Neural cell (in vitro differentiated cells): Measurements from ENCODE around the gene OBSCN. TPM values are rescaled to one million over a fixed set of nuclear protein-coding genes. Genes with fewer than 3 reads are reported as not detected.

Experiments used
- H2AFZ ChIP-seq: fragments of 200-600, 300-800 bp; sonication (generic), shearing (Covaris generic); 2 replicates; pipeline ENCODE4 v1.6.0; 2014; ENCODE audit warnings: low read depth, mild to moderate bottlenecking, antibody characterized with exemption, low read length, moderate library complexity
- H3F3A ChIP-seq: fragments of 200-600 bp; shearing (Covaris generic); 2 replicates; pipeline ENCODE4 v1.6.1; 2016; ENCODE audit warnings: mild to moderate bottlenecking, moderate library complexity, mixed read lengths, antibody characterized with exemption, low read length; ENCODE audit not compliant: insufficient read depth, poor library complexity, severe bottlenecking
- H3K27ac ChIP-seq: fragments of 200-600, 300-800 bp; sonication (generic), shearing (Covaris generic); 2 replicates; pipeline ENCODE4 v1.5.1; 2014; ENCODE audit warnings: mild to moderate bottlenecking, low read length, moderate library complexity
- H3K27me3 ChIP-seq: fragments of 300-800, 200-600 bp; sonication (generic), shearing (Covaris generic); 2 replicates; pipeline ENCODE4 v1.6.0; 2014; ENCODE audit warnings: mild to moderate bottlenecking, low read depth, low read length, moderate library complexity; ENCODE audit not compliant: insufficient read depth
- H3K36me3 ChIP-seq: fragments of 300-800, 200-600 bp; sonication (generic), shearing (Covaris generic); 2 replicates; pipeline ENCODE4 v1.5.1; 2014; ENCODE audit warnings: mild to moderate bottlenecking, antibody characterized with exemption, low read length, moderate library complexity; ENCODE audit not compliant: insufficient read depth
- H3K4me2 ChIP-seq: fragments of 300-800, 200-600 bp; sonication (generic), shearing (Covaris generic); 2 replicates; pipeline ENCODE4 v1.6.0; 2014; ENCODE audit warnings: mild to moderate bottlenecking, low read length
- H3K4me3 ChIP-seq: fragments of 300-800, 200-600 bp; sonication (generic), shearing (Covaris generic); 2 replicates; pipeline ENCODE4 v1.5.1; 2014; ENCODE audit warnings: mild to moderate bottlenecking, low read length, moderate library complexity
- H3K79me2 ChIP-seq: fragments of 200-600 bp; shearing (Covaris generic); replicated peaks from 2 replicates; pipeline ENCODE4 v1.6.0; 2014; ENCODE audit warnings: mild to moderate bottlenecking, low read length, moderate library complexity; ENCODE audit not compliant: insufficient read depth
- H3K9ac ChIP-seq: fragments of 300-800, 200-600 bp; sonication (generic), shearing (Covaris generic); 2 replicates; pipeline ENCODE4 v1.6.1; 2016; ENCODE audit warnings: mild to moderate bottlenecking, low read length, mixed read lengths
- H3K9me2 ChIP-seq: fragments of 200-600 bp; shearing (Covaris generic); 2 replicates; pipeline ENCODE4 v1.6.1; 2016; ENCODE audit warnings: mild to moderate bottlenecking, low read length, mixed read lengths; ENCODE audit not compliant: insufficient read depth
- H3K9me3 ChIP-seq: fragments of 200-600, 300-800 bp; sonication (generic), shearing (Covaris generic); 2 replicates; pipeline ENCODE4 v1.6.1; 2016; ENCODE audit warnings: mild to moderate bottlenecking, mixed run types, low read length, moderate library complexity, mixed read lengths
- H4K20me1 ChIP-seq: fragments of 200-600 bp; shearing (Covaris generic); 2 replicates; pipeline ENCODE4 v1.6.1; 2016; ENCODE audit warnings: mild to moderate bottlenecking, mixed run types; ENCODE audit not compliant: insufficient read depth
- EP300 ChIP-seq: fragments of 450-650 bp; conservative IDR thresholded peaks from 2 replicates; pipeline ENCODE4 v1.6.1; 2014; ENCODE audit warnings: antibody characterized with exemption, mild to moderate bottlenecking, moderate library complexity; ENCODE audit not compliant: poor library complexity, severe bottlenecking
- EZH2 ChIP-seq: fragments of 200-600, 300-800 bp; shearing (Covaris generic), sonication (generic); IDR thresholded peaks from 2 replicates; pipeline ENCODE4 v1.6.1; 2014; ENCODE audit warnings: antibody characterized with exemption, low read length, borderline replicate concordance, mild to moderate bottlenecking; ENCODE audit not compliant: insufficient read depth, poor library complexity, severe bottlenecking
- MXI1 ChIP-seq: fragments of 450-650 bp; conservative IDR thresholded peaks from 2 replicates; pipeline ENCODE4 v1.6.1; 2014; ENCODE audit warnings: antibody characterized with exemption, mild to moderate bottlenecking; ENCODE audit not compliant: poor library complexity, severe bottlenecking
- POLR2AphosphoS5 ChIP-seq: IDR thresholded peaks from 2 replicates; pipeline ENCODE4 v1.6.1; 2012
- RAD21 ChIP-seq: fragments of 450-650 bp; conservative IDR thresholded peaks from 2 replicates; pipeline ENCODE4 v1.6.1; 2014; ENCODE audit warnings: antibody characterized with exemption, mild to moderate bottlenecking, moderate library complexity
- SMC3 ChIP-seq: fragments of 450-650 bp; conservative IDR thresholded peaks from 2 replicates; pipeline ENCODE4 v1.6.1; 2014; ENCODE audit warnings: antibody characterized with exemption, mild to moderate bottlenecking, moderate library complexity; ENCODE audit not compliant: poor library complexity
- TAF1 ChIP-seq: IDR thresholded peaks from 2 replicates; pipeline ENCODE4 v1.6.1; 2012; ENCODE audit warnings: low read depth
- polyA plus RNA-seq: library from polyadenylated mRNA; depleted of rRNA; stranded (reverse); fragments of >200 nt; gene quantifications from 2 replicates; pipeline ENCODE4 v1.2.3, GENCODE V29; 2014
- TF ChIP-seq, protein P1 (sequence below): fragments of 450-650 bp; IDR thresholded peaks from 2 replicates; pipeline ENCODE4 v1.5.1; 2014; ENCODE audit warnings: antibody characterized with exemption, mild to moderate bottlenecking, moderate library complexity; ENCODE audit not compliant: poor library complexity, severe bottlenecking
- TF ChIP-seq, protein P2 (sequence below): IDR thresholded peaks from 2 replicates; pipeline ENCODE4 v1.6.1; 2012; ENCODE audit warnings: borderline replicate concordance

The OBSCN gene
- polyA plus RNA-seq, 1 donor from 2014 or later = 7.2 TPM

- Histone ChIP-seq H3K27me3 (no peaks in the 10 kb centered on the region), H2AFZ (no peak overlapping the region), H3F3A (no peaks in the 10 kb centered on the region), H3K9me3 (no peaks in the 10 kb centered on the region), H3K9me2 (no peaks in the 10 kb centered on the region), H3K36me3 (no peaks in the 10 kb centered on the region), H4K20me1 (no peaks in the 10 kb centered on the region), H3K79me2 (no peaks in the 10 kb centered on the region), H3K4me2 (no peak overlapping the region), H3K4me3 (no peak overlapping the region), H3K27ac (no peak overlapping the region), H3K9ac (no peak overlapping the region)
- TF ChIP-seq, protein P1, sequence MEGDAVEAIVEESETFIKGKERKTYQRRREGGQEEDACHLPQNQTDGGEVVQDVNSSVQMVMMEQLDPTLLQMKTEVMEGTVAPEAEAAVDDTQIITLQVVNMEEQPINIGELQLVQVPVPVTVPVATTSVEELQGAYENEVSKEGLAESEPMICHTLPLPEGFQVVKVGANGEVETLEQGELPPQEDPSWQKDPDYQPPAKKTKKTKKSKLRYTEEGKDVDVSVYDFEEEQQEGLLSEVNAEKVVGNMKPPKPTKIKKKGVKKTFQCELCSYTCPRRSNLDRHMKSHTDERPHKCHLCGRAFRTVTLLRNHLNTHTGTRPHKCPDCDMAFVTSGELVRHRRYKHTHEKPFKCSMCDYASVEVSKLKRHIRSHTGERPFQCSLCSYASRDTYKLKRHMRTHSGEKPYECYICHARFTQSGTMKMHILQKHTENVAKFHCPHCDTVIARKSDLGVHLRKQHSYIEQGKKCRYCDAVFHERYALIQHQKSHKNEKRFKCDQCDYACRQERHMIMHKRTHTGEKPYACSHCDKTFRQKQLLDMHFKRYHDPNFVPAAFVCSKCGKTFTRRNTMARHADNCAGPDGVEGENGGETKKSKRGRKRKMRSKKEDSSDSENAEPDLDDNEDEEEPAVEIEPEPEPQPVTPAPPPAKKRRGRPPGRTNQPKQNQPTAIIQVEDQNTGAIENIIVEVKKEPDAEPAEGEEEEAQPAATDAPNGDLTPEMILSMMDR = no peak
Observed at GRCh38 chr1:228426518-228427175, 218.8 kb downstream of the OBSCN start.

GRCh38 chr1:228428412-228428811 is 220.6 kb downstream of the OBSCN start:
- Histone ChIP-seq H3K36me3 (no peaks in the 10 kb centered on the region), H2AFZ (no peak overlapping the region), H3K27ac (no peak overlapping the region), H3K9me2 (no peaks in the 10 kb centered on the region), H3K27me3 (no peaks in the 10 kb centered on the region), H3K9ac (no peak overlapping the region), H3K9me3 (no peaks in the 10 kb centered on the region), H3F3A (no peaks in the 10 kb centered on the region), H4K20me1 (no peaks in the 10 kb centered on the region), H3K4me3 (no peak overlapping the region), H3K79me2 (no peaks in the 10 kb centered on the region), H3K4me2 (no peak overlapping the region)
- TF ChIP-seq POLR2AphosphoS5 (no peak), EZH2 (no peak), MXI1 (no peak), SMC3 (no peak), EP300 (no peak), TAF1 (no peak), RAD21 (no peak)
- TF ChIP-seq, protein P2, sequence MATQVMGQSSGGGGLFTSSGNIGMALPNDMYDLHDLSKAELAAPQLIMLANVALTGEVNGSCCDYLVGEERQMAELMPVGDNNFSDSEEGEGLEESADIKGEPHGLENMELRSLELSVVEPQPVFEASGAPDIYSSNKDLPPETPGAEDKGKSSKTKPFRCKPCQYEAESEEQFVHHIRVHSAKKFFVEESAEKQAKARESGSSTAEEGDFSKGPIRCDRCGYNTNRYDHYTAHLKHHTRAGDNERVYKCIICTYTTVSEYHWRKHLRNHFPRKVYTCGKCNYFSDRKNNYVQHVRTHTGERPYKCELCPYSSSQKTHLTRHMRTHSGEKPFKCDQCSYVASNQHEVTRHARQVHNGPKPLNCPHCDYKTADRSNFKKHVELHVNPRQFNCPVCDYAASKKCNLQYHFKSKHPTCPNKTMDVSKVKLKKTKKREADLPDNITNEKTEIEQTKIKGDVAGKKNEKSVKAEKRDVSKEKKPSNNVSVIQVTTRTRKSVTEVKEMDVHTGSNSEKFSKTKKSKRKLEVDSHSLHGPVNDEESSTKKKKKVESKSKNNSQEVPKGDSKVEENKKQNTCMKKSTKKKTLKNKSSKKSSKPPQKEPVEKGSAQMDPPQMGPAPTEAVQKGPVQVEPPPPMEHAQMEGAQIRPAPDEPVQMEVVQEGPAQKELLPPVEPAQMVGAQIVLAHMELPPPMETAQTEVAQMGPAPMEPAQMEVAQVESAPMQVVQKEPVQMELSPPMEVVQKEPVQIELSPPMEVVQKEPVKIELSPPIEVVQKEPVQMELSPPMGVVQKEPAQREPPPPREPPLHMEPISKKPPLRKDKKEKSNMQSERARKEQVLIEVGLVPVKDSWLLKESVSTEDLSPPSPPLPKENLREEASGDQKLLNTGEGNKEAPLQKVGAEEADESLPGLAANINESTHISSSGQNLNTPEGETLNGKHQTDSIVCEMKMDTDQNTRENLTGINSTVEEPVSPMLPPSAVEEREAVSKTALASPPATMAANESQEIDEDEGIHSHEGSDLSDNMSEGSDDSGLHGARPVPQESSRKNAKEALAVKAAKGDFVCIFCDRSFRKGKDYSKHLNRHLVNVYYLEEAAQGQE = no peak
- TF ChIP-seq, protein P1 = no peak

Other genes with a start within 250 kb of the OBSCN start
- gene WNT3A, start 201.0 kb upstream of the OBSCN start, polyA plus RNA-seq = 0.14 TPM in 1 of 2 replicates, not detected in the other
- 168 and 202 TPM in 2 replicates for gene ARF1, start 125.3 kb upstream of the OBSCN start, polyA plus RNA-seq
- 32.8 and 37.5 TPM in 2 replicates for gene C1orf35, start 104.7 kb upstream of the OBSCN start, polyA plus RNA-seq
- 168 and 178 TPM in 2 replicates for gene MRPL55, start 98.7 kb upstream of the OBSCN start, polyA plus RNA-seq
- 502 and 527 TPM in 2 replicates for gene GUK1, start 67.8 kb upstream of the OBSCN start, polyA plus RNA-seq
- gene GJC2, start 58.1 kb upstream of the OBSCN start, polyA plus RNA-seq = 1.7 and 2.3 TPM in 2 replicates
- 5.5 TPM in 2 replicates for gene IBA57, start 42.2 kb upstream of the OBSCN start, polyA plus RNA-seq
- 25.1 and 28.5 TPM in 2 replicates for gene TRIM11, start 198.8 kb downstream of the OBSCN start, polyA plus RNA-seq
- 0.14 TPM in 1 of 2 replicates, not detected in the other for gene TRIM17, start 208.8 kb downstream of the OBSCN start, polyA plus RNA-seq